HG02759 (cell line): ENCODE data around the gene EML1.

Experiments used
- ATAC-seq: cut with Tn5 transposase; IDR thresholded peaks from one replicate; pipeline ENCODE4 v1.9.1; 2021; ENCODE audit warnings: mild to moderate bottlenecking, moderate library complexity; ENCODE audit not compliant: unreplicated experiment

EML1 gene

GRCh38 chr14:99982537-99983250 lies 189.5 kb downstream of the EML1 start:
- ATAC-seq: peak; percentile 65

GRCh38 chr14:99983251-99984015 lies 190.2 kb downstream of the EML1 start:
- no peak for ATAC-seq

GRCh38 chr14:99984036-99984435 lies 190.8 kb downstream of the EML1 start:
- no peak for ATAC-seq

DNA sequence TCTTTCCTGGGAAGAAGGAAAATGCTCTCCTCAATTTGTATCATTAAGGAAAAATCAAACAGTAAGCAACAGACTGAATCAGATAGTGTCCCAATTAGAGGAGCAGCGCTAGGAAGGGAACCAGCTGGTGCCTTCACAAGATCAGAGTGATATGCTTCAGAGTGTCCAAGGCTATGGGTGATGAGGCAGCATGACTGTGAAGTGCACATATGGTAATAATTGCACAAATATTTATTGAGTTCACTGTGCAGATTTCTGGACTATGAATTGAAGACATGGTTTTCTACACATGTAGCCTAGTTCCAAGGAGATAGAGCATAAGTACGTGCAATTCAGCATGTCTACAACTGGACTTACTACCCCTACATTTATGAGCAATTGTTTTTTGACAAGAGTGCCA lies 193.2 kb downstream of the EML1 start:
- ATAC-seq: no peak

GRCh38 chr14:99989032-99989431 lies 195.8 kb downstream of the EML1 start:
- ATAC-seq: no peak

DNA sequence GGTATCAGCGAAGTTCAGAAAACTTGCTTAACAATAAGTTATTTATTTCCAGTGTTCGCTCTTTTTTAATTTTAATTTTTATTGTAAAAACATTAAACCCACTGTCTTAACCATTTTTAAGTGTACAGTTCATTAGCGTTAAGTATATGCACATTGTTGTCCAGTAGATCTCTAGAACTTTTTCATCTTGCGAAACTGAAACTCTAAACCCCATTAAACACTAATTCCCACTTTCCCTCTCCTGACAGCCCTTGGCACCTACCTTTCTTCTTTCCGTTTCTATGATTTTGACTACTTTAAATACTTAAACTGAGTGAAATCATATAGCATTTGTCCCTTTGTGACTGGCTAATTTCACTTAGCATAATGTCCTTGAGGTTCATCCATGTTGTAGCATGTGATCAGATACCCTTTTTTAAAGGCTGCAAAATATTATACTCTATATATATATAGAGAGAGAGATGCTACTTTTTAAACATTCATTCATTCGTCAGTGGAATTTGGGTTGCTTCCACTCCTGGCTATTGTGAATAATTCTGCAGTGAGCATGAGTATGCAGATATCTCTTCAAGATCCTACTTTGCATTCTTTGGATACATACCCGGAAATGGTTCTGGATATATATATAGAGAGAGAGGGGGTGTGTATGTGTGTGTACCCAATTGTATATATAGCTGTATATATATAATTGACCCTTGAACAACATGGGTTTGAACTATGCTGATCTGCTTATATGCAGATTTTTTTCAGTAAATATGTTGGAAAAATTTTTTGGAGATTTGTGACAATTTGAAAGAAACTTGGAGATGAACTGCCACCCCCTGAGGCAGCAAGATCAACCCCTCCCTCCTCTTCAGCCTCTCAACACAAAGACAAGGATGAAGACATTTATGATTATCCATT lies 197.3 kb downstream of the EML1 start:
- no peak for ATAC-seq

DNA sequence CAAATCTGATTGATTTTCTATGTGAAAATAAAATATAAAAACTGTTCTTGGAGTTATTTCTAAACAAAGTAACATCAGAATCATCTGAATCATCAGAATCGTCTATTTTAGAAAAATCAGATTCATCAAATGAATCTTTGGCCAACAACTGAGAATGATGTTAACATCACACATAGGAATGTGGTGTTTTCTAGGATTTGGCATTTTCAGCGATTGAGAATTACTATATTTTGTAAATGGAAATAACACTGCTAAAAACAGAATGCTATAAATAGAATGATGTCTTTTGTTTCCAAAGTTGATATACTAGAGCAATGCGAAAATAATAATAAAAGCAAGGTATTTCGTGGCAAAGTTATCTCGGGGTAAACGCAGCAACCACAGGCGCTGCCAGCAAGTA lies 198.1 kb downstream of the EML1 start:
- no peak for ATAC-seq
